Astrocyte (in vitro differentiated cells and primary cell): Measurements from ENCODE around the gene SRR. TPM values are rescaled to one million over a fixed set of nuclear protein-coding genes. Genes with fewer than 3 reads are reported as not detected.

ENCODE experiments used
- DNase-seq: peaks from one replicate; pipeline ENCODE4 v3.0.0-alpha.2; 2010; ENCODE audit warnings: low read depth
- FAIRE-seq: peaks from 2 replicates; lab custom pipeline; 2011; peaks lifted over from hg19 to GRCh38; lab: Jason Lieb, UNC
- H2AFZ ChIP-seq: 2 replicates; pipeline ENCODE4 v1.6.0; 2012; ENCODE audit warnings: low read depth, low read length, inconsistent platforms
- H3K27ac ChIP-seq: 2 replicates; pipeline ENCODE4 v1.5.1; 2011; ENCODE audit warnings: low read depth, low read length, inconsistent platforms
- H3K27me3 ChIP-seq: 2 replicates; pipeline ENCODE4 v1.6.0; 2011; ENCODE audit warnings: low read length, inconsistent platforms; ENCODE audit not compliant: insufficient read depth
- H3K36me3 ChIP-seq: 2 replicates; pipeline ENCODE4 v1.5.1; 2011; ENCODE audit warnings: low read length, inconsistent platforms; ENCODE audit not compliant: insufficient read depth
- H3K4me1 ChIP-seq: 2 replicates; pipeline ENCODE4 v1.5.1; 2011; ENCODE audit warnings: low read length, inconsistent platforms; ENCODE audit not compliant: insufficient read depth
- H3K4me2 ChIP-seq: 2 replicates; pipeline ENCODE4 v1.6.0; 2012; ENCODE audit warnings: low read length, inconsistent platforms
- H3K4me3 ChIP-seq: 2 replicates; pipeline ENCODE4 v1.5.1; 2011; ENCODE audit warnings: low read depth, mild to moderate bottlenecking, low read length, inconsistent platforms; ENCODE audit not compliant: insufficient read depth
- H3K79me2 ChIP-seq: 2 replicates; pipeline ENCODE4 v1.6.0; 2012; ENCODE audit warnings: mild to moderate bottlenecking, low read length, inconsistent platforms; ENCODE audit not compliant: insufficient read depth
- H3K9ac ChIP-seq: 2 replicates; pipeline ENCODE4 v1.6.0; 2012; ENCODE audit warnings: mild to moderate bottlenecking, low read length, inconsistent platforms
- H3K9me3 ChIP-seq: 2 replicates; pipeline ENCODE4 v1.5.1; 2012; ENCODE audit warnings: low read depth, mild to moderate bottlenecking, low read length, inconsistent platforms; ENCODE audit not compliant: insufficient read depth
- H4K20me1 ChIP-seq: 2 replicates; pipeline ENCODE4 v1.6.0; 2012; ENCODE audit warnings: low read length, inconsistent platforms; ENCODE audit not compliant: insufficient read depth
- H3K27ac Mint-ChIP-seq: one replicate; pipeline ENCODE4 v1.8.0; 2021; ENCODE audit warnings: mild to moderate bottlenecking, mixed read lengths; ENCODE audit not compliant: unreplicated experiment
- H3K27me3 Mint-ChIP-seq: one replicate; pipeline ENCODE4 v1.8.0; 2021; ENCODE audit warnings: low read depth, mixed read lengths; ENCODE audit not compliant: unreplicated experiment
- H3K36me3 Mint-ChIP-seq: one replicate; pipeline ENCODE4 v1.8.0; 2021; ENCODE audit warnings: low read depth, mixed read lengths; ENCODE audit not compliant: unreplicated experiment
- H3K4me1 Mint-ChIP-seq: one replicate; pipeline ENCODE4 v1.8.0; 2021; ENCODE audit warnings: low read depth, mixed read lengths; ENCODE audit not compliant: unreplicated experiment
- H3K4me3 Mint-ChIP-seq: one replicate; pipeline ENCODE4 v1.8.0; 2021; ENCODE audit warnings: mild to moderate bottlenecking, moderate library complexity, mixed read lengths; ENCODE audit not compliant: unreplicated experiment
- H3K9me3 Mint-ChIP-seq: one replicate; pipeline ENCODE4 v1.8.0; 2021; ENCODE audit warnings: mild to moderate bottlenecking, mixed read lengths; ENCODE audit not compliant: unreplicated experiment
- EZH2 ChIP-seq: IDR thresholded peaks from 2 replicates; pipeline ENCODE4 v1.6.1; 2012; ENCODE audit warnings: mild to moderate bottlenecking, low read length, inconsistent platforms; ENCODE audit not compliant: insufficient read depth
- total RNA-seq: library from RNA; stranded (reverse); gene quantifications from 2 replicates; pipeline ENCODE4 v1.2.1, GENCODE V29; 2021
- TF ChIP-seq, protein P1 (sequence below): IDR thresholded peaks from 2 replicates; pipeline ENCODE4 v1.5.1; 2011; ENCODE audit warnings: low read depth, mild to moderate bottlenecking, inconsistent platforms, low read length, moderate library complexity; ENCODE audit not compliant: insufficient read depth

Gene SRR
- total RNA-seq, 1 donor from 2014 or later, result 15.4 TPM

GRCh38 chr17:2364763-2365116 lies 61.0 kb downstream of the SRR start:
- H3K79me2 ChIP-seq, result no peaks in the 10 kb centered on the region
- TF ChIP-seq, protein P1, sequence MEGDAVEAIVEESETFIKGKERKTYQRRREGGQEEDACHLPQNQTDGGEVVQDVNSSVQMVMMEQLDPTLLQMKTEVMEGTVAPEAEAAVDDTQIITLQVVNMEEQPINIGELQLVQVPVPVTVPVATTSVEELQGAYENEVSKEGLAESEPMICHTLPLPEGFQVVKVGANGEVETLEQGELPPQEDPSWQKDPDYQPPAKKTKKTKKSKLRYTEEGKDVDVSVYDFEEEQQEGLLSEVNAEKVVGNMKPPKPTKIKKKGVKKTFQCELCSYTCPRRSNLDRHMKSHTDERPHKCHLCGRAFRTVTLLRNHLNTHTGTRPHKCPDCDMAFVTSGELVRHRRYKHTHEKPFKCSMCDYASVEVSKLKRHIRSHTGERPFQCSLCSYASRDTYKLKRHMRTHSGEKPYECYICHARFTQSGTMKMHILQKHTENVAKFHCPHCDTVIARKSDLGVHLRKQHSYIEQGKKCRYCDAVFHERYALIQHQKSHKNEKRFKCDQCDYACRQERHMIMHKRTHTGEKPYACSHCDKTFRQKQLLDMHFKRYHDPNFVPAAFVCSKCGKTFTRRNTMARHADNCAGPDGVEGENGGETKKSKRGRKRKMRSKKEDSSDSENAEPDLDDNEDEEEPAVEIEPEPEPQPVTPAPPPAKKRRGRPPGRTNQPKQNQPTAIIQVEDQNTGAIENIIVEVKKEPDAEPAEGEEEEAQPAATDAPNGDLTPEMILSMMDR, result no peak
- TF ChIP-seq EZH2, result no peak
- Mint-ChIP-seq H3K4me3 (no peak overlapping the region), H3K4me1 (peaks cover under 1% of the 10 kb centered on the region), H3K36me3 (peaks cover 20% of the 10 kb centered on the region), H3K27me3 (no peaks in the 10 kb centered on the region), H3K27ac (no peak overlapping the region), H3K9me3 (no peaks in the 10 kb centered on the region)
- H3K9ac ChIP-seq, result no peak overlapping the region
- H3K36me3 ChIP-seq, result no peaks in the 10 kb centered on the region
- H4K20me1 ChIP-seq, result peaks cover 53% of the 10 kb centered on the region
- H2AFZ ChIP-seq, result no peak overlapping the region
- H3K9me3 ChIP-seq, result no peaks in the 10 kb centered on the region
- H3K27ac ChIP-seq, result no peak overlapping the region
- H3K4me1 ChIP-seq, result peaks cover 4% of the 10 kb centered on the region
- H3K4me2 ChIP-seq, result no peak overlapping the region
- DNase-seq (no peak), FAIRE-seq (no peak)
- H3K4me3 ChIP-seq, result no peak overlapping the region
- no peaks in the 10 kb centered on the region for H3K27me3 ChIP-seq

GRCh38 chr17:2365132-2365531 lies 61.4 kb downstream of the SRR start:
- Mint-ChIP-seq H3K9me3 (no peaks in the 10 kb centered on the region), H3K27ac (no peak overlapping the region), H3K27me3 (no peaks in the 10 kb centered on the region), H3K4me1 (no peaks in the 10 kb centered on the region), H3K36me3 (peaks cover 20% of the 10 kb centered on the region), H3K4me3 (no peak overlapping the region)
- Histone ChIP-seq H4K20me1 (peaks cover 49% of the 10 kb centered on the region), H3K4me1 (peaks cover under 1% of the 10 kb centered on the region), H3K27me3 (no peaks in the 10 kb centered on the region), H3K4me3 (no peak overlapping the region), H3K9me3 (no peaks in the 10 kb centered on the region), H3K4me2 (no peak overlapping the region), H3K36me3 (no peaks in the 10 kb centered on the region), H3K9ac (no peak overlapping the region), H2AFZ (no peak overlapping the region), H3K79me2 (no peaks in the 10 kb centered on the region), H3K27ac (no peak overlapping the region)
- TF ChIP-seq, protein P1, result no peak
- no peak for TF ChIP-seq EZH2
- no peak for DNase-seq
- FAIRE-seq, result no peak

GRCh38 chr17:2366747-2367494 lies 63.2 kb downstream of the SRR start:
- H2AFZ ChIP-seq, result no peak overlapping the region
- no peaks in the 10 kb centered on the region for H3K4me1 Mint-ChIP-seq
- H3K9me3 Mint-ChIP-seq, result no peaks in the 10 kb centered on the region
- H3K27me3 Mint-ChIP-seq, result no peaks in the 10 kb centered on the region
- no peak overlapping the region for H3K4me2 ChIP-seq
- no peak overlapping the region for H3K9ac ChIP-seq
- H3K27ac Mint-ChIP-seq, result no peak overlapping the region
- H3K79me2 ChIP-seq, result no peaks in the 10 kb centered on the region
- H4K20me1 ChIP-seq, result peaks cover 32% of the 10 kb centered on the region
- no peak overlapping the region for H3K27ac ChIP-seq
- no peaks in the 10 kb centered on the region for H3K36me3 ChIP-seq
- no peaks in the 10 kb centered on the region for H3K9me3 ChIP-seq
- TF ChIP-seq, protein P1, result peak; percentile 17
- TF ChIP-seq EZH2, result no peak
- FAIRE-seq, result no peak
- H3K4me1 ChIP-seq, result no peaks in the 10 kb centered on the region
- peaks cover 19% of the 10 kb centered on the region for H3K36me3 Mint-ChIP-seq
- H3K4me3 Mint-ChIP-seq, result no peak overlapping the region
- H3K4me3 ChIP-seq, result no peak overlapping the region
- no peaks in the 10 kb centered on the region for H3K27me3 ChIP-seq
- no peak for DNase-seq
